GM23338 (cell line): ENCODE measurements around the gene PPIP5K2. TPM values are rescaled to one million over a fixed set of nuclear protein-coding genes. Genes with fewer than 3 reads are reported as not detected.

Source experiments
- CREB1 ChIP-seq: fragments of 250-450 bp; sonication (Bioruptor Pico); IDR thresholded peaks from 2 replicates; pipeline ENCODE4 v1.5.0; 2020; ENCODE audit warnings: low read depth, mild to moderate bottlenecking, moderate library complexity
- ETS1 ChIP-seq: IDR thresholded peaks from 2 replicates; pipeline ENCODE4 v1.6.1; 2016; ENCODE audit warnings: antibody characterized with exemption
- EZH2 ChIP-seq: fragments of 200-600 bp; sonication (generic); IDR thresholded peaks from one replicate; pipeline ENCODE4 v1.8.0; 2017; ENCODE audit warnings: antibody characterized with exemption, mild to moderate bottlenecking, low read depth; ENCODE audit not compliant: unreplicated experiment
- REST ChIP-seq: IDR thresholded peaks from one replicate; pipeline ENCODE4 v1.6.1; 2018; ENCODE audit warnings: antibody characterized with exemption; ENCODE audit not compliant: unreplicated experiment
- STAT1 ChIP-seq: IDR thresholded peaks from one replicate; pipeline ENCODE4 v1.6.1; 2016; ENCODE audit warnings: antibody characterized with exemption; ENCODE audit not compliant: unreplicated experiment
- ZNF331 ChIP-seq: fragments of 250-450 bp; sonication (Bioruptor Pico); IDR thresholded peaks from 2 replicates; pipeline ENCODE4 v1.5.0; 2020; ENCODE audit warnings: low read depth, mild to moderate bottlenecking, moderate library complexity
- ZNF462 ChIP-seq: fragments of 250-450 bp; sonication (Bioruptor Pico); IDR thresholded peaks from 2 replicates; pipeline ENCODE4 v1.5.0; 2020; ENCODE audit warnings: mild to moderate bottlenecking, moderate library complexity
- polyA plus RNA-seq: library from polyadenylated mRNA; unstranded; fragments of >200 nt; fragmentation: Nextera tagmentation; extraction: Ambion mirVana; gene quantifications from 2 replicates; pipeline ENCODE4 v1.2.1, GENCODE V29; 2016
- total RNA-seq: library from RNA; depleted of rRNA; stranded (reverse); fragments of >200 nt; shearing (Covaris generic); gene quantifications from 2 replicates; pipeline ENCODE4 v1.2.3, GENCODE V29; 2014

Gene PPIP5K2
- total and polyA plus RNA-seq, 2 experiments from 2014 or later, result 41.7 to 45.4 TPM

GRCh38 chr5:103117471-103117991, 2.6 kb upstream of the PPIP5K2 start (continued):
- TF ChIP-seq ZNF462 (CRISPR knock-in tag) (no peak), STAT1 (no peak), REST (no peak), CREB1 (CRISPR knock-in tag) (no peak), ETS1 (no peak), EZH2 (no peak), ZNF331 (CRISPR knock-in tag) (no peak)
